Kidney glomerular epithelial cell (primary cell): ENCODE measurements around the gene ADCY3.

Experiments
- DNase-seq: peaks from one replicate; lab custom pipeline; 2025; lab: John Stamatoyannopoulos, UW

ADCY3 gene

GRCh38 chr2:24875272-24875671 is 44.8 kb downstream of the ADCY3 start:
- no peak for DNase-seq

DNA sequence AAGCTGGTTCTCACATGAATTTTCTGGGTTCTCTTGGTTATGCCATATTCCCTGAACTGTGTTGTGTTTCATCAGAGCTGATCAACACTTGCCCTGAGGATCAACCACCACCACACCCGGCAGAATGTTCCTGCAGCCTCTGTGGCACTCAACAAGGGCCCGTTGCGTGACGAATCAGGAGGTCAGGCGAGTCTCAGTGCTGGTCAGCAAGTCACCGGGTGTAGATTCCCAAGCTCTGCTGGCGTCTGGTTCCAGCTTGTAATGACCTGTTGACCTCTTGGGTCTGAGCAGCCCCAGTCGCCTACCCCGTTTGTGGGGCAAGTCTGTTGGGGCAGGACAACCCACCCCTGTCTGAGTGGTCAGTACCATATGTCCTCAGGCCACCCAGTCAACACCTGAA is 46.0 kb downstream of the ADCY3 start:
- no peak for DNase-seq

DNA sequence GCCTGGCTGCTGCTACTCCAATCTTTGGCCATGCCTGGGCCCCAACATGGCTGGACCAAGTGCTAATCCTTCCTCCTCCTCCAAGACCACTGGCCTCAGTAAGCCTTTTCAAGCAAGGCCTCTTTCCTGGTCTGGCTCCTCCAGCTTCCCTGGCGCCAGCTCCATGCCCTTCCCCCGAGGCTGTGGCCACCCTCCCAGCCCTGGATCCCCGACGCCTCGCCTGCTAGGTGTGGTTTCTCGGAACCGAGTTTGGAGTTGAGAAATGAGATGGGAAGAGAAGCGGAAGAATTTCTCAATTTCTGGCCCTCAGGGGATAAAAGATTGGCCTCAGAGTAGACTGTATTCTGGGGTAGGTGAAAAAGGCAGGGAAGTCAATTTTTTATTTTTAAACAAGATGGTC is 46.4 kb downstream of the ADCY3 start:
- DNase-seq = no peak

- no peak for DNase-seq
Observed at GRCh38 chr2:24872344-24873115, 47.5 kb downstream of the ADCY3 start.

DNA sequence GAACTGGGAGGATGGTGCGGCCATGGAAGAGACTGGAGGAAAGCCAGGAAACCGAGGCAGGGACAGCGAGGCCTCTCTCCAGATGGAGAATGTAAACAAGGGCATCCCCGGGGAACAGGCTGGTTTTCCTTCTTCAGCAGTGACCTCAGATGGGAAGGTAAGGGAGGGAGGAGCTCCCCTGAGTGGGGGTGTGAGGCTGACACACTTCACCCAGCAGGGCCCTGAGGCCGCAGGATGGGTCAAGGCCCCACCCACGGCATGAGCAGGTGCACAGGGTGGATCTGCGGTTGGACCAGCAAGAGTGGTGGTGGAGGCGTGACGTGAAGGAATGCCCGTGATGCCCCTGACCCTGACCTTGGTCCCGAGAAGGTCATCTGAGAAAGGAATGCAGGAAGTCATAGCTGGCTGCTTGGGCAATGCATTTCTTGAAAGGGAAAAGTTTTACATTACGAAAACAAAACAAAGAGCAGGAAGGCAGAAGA is 48.1 kb downstream of the ADCY3 start:
- DNase-seq = no peak

GRCh38 chr2:24870891-24871705 is 48.9 kb downstream of the ADCY3 start:
- no peak for DNase-seq

GRCh38 chr2:24870440-24870839 is 49.6 kb downstream of the ADCY3 start:
- no peak for DNase-seq

DNA sequence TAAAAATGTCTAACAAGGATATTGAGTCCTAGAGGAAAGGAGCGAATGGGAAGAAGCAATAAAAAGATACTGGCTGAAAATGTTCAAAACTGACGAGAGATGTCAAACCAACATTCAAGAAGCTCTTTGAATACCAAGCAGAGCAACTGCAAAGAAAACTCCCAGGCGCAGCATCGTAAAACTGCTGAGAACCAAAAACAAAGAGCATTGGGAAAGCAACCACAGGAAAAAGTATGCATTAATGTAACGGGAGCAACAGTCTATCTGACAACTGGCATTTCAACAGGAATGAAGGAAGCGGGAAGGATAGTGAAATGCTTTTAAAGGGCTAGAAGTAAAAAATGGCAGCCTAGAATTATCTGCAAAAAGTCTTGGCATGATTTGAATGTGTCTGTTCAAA is 53.1 kb downstream of the ADCY3 start:
- no peak for DNase-seq

GRCh38 chr2:24863641-24864040 is 56.4 kb downstream of the ADCY3 start:
- DNase-seq = no peak

DNA sequence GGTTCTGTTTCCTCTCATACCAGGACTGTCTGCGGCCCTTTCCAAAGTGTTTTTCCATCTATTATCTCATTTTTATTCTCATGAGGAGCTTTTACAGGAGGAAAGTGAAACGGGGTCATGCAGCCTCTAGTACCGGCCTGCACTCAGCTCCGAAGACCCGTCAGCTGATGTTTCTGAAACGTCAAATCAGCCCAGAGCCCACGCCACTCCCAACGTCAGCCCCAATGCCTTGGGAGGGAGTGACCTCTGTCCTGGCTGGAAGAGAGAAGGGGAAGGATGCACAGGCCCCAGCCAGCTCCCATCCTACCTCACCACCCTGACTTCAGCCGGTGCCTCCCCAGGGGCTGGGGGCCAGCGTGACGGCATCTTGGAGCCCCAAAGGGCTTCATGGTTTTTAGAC is 58.5 kb downstream of the ADCY3 start:
- no peak for DNase-seq

DNA sequence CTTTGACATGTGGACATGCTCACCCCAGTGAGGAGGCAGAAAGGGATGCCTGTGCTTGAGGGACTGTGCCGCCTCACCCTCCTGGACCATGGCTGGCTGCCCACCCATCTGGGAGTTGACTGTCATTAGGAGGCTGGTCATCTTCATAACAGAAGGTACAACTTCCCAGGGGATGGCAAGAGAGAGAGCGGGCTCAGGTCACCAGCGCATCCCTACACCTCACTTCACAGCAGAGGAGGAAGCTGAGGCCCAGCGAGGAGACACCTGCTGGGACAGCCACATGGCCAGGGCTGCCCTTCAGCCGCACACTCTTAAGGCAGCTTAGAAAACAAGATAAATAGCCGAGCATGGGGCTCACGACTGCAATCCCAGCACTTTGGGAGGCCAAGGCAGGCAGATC is 59.4 kb downstream of the ADCY3 start:
- no peak for DNase-seq

- no peak for DNase-seq
Observed at GRCh38 chr2:24859968-24860600, 60.0 kb downstream of the ADCY3 start.

DNA sequence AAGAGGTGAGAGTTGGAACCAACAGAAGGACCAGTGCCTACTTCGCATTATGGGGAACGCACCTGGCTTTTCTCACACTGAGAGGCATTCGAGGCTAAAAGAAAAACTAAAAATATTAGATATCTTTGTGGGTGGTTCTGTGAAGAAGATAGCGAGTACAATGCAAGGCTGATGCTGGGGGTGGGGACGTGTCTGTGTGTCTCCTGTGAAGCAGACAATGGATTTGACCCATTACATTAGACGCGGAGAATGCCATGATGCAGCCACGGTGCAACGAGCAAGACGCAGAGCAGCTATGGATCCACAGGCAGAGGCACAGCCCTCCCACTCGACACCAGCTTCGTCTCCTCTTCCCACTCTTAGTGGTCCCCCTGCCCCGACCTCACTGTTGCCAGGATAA is 61.0 kb downstream of the ADCY3 start:
- no peak for DNase-seq

- no peak for DNase-seq
Observed at GRCh38 chr2:24857746-24858145, 62.3 kb downstream of the ADCY3 start.

DNA sequence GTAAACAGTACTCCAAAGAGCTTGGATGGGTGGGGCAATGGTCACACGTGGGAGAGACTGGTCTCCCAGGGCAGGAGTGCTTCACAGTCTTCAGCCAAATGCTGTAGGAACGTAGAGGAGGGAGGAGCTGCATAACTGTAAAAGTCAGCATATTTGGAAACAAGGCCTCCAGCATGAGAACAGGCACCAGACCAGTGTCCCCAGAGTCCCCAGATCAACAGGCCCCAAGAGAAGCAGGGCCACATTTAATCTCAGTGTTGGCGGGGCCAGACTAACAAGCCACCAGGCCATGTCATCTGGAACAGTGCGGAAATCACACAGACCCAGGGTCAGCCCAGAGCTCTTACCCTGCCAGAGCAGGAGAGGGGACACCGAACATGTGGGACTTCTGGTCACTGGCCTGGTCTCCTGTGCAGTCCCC is 63.2 kb downstream of the ADCY3 start:
- DNase-seq = no peak

GRCh38 chr2:24855726-24856125 is 64.3 kb downstream of the ADCY3 start:
- DNase-seq = no peak

- no peak for DNase-seq
Observed at GRCh38 chr2:24855022-24855622, 64.9 kb downstream of the ADCY3 start.

DNA sequence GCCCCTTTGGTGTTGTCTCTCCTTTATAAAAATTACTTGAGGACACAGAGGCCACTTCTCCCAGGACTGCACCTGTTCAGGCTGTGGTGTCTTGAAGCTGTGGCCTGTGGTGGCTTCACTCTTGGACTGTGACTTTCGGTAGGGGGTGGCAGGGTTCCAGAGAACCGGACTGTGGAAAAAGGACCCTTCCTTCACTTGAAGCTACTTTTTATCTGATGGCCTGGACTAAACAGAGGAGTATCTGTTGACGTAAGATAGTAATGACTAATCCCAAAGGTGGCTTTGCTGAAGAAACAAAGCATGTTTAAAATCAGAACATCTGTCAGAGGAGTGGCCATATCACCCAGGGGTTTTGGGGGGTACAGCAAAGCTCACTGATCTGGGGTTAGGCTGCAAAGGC is 66.0 kb downstream of the ADCY3 start:
- no peak for DNase-seq

DNA sequence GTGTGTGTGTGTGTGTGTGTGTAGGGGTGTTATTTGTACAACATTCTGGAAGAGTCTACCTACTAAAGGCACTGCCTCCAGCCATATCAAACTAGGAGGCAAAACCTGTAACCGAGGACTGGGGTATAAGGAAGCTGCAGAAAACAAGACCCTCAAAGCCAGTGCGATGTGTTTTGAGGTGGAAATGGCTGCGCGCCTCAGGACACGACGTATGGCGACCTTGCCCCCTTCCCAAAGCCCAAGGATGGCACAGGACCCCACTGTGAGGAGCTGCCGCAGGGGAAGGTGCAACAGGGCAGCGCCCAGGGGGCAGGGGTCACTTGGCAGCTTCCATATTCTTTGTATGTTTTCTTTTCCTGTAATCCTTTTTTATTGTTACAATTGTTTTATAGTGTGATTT is 67.0 kb downstream of the ADCY3 start:
- DNase-seq = no peak

GRCh38 chr2:24852431-24853020 is 67.5 kb downstream of the ADCY3 start:
- DNase-seq = no peak

DNA sequence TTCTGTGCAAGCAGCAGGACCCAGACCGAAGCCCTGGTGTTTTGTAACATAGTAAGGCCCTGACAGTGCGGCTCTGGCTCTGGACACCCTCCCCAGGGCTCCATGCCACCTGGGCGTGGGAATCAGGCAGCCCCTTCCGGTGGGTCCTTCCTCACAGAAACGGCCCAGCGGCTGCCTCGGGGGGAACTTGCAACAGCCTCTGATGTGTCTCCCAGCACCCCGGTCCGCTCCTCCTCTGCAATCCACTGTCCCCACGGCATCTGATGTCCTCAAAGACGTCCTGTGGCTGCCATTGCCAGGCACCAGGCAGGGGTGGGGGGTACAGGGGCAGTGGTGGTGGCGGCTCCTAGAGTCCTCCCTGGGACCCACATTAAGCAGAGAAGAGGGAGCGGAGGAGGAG is 68.0 kb downstream of the ADCY3 start:
- DNase-seq = no peak

DNA sequence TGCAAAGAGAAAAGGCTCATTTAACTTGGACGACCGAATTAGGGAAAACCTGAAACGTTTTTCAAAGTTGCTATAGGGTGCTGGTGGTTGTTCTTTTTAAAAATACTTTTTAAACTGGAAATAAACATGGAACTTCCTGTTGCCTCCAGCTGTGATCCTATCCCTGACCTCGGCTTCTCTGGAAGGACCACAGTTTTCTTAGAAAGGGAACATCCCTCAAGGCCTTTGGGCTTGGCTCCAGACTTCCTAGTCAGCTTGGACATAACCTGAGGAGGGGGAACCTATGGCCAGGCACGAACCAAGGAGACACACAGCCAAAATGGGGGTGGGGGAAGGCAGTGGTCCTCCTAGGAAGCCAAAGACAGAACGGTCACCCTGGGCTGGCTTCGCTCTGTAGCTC is 69.1 kb downstream of the ADCY3 start:
- no peak for DNase-seq
